Activated CD8-positive, alpha-beta memory T cell treated with anti-CD3 and anti-CD28 coated beads for 1 hour (primary cell): ENCODE data around the gene OR8B8.
"Not testable (repeated sequence)": the region's sequence is repeated elsewhere in the genome, so short reads cannot be mapped to it uniquely, and the experiment has no call there.

Experiments used
- DNase-seq, 2 donors: peaks; one replicate each; pipeline ENCODE4 v3.0.0-alpha.2; 2020; ENCODE audit warnings: low read depth in 1 of 2; ENCODE audit errors: extremely low read depth in 1 of 2

The OR8B8 gene, protein sequence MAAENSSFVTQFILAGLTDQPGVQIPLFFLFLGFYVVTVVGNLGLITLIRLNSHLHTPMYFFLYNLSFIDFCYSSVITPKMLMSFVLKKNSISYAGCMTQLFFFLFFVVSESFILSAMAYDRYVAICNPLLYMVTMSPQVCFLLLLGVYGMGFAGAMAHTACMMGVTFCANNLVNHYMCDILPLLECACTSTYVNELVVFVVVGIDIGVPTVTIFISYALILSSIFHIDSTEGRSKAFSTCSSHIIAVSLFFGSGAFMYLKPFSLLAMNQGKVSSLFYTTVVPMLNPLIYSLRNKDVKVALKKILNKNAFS

DNA sequence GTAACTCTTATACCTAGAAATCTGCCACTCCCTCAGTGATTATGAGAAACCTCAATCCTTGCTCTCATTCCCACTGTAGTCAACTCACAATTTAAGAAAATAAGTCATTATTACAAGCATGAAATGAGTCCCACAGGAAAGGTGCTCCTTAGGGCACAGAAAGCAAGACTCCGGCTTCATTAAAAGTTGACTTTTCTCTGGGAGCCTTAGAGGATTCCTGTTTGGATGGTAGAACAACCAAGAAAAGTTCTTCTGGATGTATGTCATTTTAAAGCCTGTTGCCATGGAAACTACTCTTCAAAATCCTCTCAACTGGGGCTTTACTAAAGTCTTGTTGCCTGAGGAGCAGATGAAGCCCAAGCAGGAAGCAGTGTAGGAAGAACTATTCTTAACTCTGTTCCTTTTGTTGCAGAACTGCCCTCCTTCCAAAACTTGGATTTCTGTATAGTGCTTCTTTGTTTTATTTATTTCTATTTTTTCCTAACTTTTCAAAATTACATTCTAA, at the start of gene OR8B8:
OR8B8 (minus strand) TSS at position 51 of the 505 bp plus-strand sequence. CDS start 4,611 bp downstream, outside the sequence.
- no peak for DNase-seq

DNA sequence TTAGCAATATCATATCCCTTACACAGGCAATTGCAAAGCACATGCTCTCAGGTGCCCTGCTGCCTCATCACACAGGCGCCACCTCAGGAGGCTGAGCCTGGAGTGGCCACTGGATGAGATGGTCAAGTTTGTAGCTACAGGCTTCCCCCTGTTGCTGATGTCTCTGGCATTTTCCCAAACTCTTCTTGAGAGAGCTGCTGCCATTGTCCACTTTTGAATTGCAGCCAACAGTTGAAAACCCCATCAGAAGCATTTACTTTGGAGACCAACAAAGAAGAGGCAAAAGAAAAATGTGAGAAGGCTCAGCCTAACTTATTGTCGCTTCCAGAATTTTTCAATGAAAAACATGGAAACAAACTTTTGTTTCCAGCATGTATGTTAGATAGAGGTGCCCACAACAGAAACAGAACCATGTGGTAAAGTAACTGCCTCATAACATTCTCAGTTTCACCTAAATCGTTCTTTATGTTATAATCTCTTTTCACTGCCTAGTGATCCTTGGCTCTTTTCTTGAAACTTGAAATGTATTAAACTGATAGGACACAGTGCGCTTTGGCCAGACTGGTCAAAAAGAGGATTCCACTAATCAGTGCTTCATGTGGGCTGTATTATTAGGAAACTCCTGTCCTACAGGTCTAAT, 47.6 kb upstream of the OR8B8 start:
- no peak for DNase-seq

DNA sequence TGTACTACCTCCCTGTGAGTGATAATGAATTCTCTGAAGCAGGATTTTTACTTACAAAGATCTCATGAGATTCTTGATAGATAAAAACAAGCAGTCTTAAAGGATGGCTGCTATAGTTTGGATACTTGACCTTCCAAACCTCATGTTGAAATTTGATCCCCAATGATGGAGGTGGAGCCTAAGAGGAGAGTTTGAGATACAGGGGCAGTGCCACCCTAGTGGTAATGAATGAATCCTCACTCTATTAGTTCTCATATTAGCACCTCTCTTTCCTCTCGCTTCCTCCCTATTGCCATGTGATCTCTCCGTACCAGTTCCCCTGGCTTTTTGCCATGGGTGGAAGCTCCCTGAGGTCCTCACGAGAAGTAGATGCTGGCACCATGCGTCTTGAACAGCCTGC, 37.9 kb upstream of the OR8B8 start:
- DNase-seq: no peak

DNA sequence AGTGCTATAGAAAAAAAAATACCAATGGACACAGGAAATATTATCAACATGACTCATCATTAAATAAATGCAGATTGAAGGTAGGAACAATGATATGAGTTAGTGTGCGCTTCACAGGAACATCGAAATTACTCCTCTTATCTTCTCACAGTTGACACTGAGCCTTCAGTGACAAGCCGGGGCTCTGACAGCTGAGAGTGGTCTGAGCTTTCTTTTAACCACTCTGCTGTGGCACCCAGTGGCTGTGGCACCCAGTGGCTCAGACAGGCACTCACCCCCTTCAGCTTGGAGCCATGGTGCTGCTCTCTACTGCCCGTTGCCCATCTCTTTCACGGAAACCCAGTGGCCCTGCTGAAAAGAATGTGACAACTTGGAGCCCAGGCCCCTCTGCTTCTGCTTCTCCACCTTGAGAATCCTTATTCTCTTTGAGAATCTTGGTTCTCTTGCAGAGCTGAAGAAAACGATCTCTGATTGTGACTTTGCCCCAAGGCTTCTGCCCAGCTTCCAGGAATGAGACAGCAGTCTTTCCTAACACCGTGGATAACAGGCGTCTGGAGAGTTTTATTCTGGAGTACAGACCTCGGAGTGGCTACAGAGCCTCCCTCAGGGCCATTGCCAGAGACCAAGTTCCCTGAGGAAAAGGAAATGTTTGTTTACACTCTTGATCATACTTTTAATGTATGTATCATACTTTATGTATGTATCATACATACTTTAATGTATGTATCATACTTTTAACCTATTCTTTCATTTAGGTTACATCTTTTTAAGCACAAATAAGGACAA, 37.1 kb upstream of the OR8B8 start:
- no peak for DNase-seq

DNA sequence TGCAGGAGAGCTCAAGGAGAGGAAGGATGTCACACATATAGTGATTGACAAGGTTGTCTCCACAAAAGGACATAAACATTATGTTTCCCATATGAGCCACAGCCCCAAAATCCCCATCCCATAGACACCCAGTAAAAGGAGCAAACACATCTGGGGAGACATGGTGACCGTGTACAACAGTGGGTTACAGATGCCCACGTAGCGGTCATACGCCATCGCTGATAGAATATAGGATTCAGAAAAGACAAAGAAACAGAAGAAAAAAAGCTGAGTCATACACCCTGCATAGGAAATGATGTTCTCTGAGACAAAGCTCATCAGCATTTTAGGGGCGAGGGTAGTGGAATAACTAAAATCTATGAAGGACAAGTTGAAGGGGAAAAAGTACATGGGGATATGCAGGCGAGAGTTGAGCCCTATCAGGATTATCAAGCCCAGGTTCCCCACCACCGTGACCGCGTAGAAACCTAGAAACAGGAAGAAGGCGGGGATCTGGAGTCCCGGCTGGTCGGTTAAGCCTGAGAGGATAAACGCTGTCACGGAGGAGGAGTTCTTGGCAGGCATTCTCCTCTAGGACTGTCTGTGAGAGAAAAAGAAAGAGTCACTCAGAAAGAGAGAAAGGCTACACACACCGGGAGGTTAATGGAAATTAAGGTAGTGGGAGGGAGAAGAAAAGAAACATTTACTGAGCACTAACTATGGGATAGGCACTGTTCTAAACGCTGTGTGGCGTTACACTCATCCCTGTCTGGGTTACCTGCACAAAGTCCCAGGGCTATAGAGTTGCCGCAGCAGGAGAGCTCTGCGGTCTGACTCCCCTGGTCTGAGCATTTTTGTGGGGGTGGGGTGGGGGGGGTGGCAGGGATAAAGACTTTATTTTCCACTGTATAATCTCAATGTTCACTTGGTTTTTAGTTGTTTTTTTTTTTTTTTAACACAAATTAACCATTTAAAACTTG, 36.1 kb upstream of the OR8B8 start:
- no peak for DNase-seq

DNA sequence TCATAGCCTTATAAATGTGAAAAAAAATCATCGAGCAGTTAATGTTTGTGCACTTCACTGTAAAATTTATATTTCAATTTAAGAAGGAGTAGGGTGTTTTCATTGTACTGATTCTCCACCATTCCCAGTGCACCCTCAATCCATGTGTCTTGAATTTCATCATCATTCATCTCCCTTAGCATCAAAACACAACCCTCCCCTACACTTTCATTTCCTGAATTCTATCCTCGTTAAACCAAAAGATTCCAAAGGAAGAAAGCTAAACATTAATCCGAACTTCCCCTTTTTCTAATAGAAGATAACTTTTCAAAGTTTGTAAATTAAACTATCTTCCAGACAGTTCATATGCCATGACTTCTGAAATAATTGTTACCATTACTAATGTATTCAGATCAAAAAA, 34.1 kb upstream of the OR8B8 start:
- no peak for DNase-seq

DNA sequence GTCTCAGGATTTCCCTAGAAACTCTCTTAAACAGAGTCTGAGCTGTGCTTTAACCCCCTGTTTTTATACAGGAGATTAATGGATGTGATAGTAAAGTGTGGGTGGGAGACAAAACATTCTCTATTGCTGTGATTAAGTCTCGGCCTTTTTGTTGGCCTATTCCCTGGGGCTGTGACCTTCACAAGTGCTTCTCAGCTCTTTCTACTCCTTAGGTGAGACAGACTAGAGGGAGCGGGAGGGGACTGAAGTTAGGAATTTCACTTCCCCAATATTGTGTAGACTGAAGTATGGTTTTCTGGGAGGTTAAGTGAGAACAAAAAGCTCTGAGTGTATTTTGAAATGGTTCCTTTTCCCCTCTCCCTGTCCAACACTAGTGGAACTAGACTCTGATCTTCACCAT, 29.8 kb upstream of the OR8B8 start:
- DNase-seq: no peak

DNA sequence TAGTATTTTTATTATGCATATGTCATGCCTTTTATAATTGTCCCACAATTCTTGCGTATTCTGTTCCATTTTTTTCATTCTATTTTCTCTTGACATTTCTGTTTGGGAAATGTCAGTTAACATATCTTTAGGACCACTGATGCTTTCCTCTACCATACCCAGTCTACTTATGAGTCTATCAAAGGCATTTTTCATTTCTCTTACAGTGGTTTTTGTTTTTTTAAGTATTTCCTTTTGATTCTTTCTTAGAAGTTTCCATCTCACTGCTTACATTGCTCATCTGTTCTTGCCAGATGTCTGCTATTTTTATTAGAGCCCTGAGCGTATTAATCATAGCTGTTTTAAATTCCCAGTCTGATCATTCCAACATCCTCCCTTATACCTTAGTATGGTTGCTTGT, 29.3 kb upstream of the OR8B8 start:
- no peak for DNase-seq

DNA sequence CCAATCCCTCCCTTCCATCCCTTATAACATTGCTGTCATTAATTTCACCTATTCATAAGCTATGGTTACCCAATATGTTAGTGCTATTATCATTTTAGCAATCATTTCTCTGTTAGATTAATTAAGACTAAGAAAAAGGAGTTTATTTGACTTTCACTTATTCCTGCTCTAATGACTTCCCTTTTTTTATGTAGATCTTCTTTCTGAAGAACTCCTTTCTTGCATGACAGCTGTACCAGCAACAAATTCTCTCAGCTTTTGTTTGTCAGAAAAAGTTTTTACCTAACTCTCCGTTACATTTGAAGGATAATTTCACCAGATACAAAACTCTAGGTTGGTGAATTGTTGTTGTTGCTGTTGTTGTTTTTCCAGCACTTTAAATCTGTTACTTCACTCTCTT, 28.6 kb upstream of the OR8B8 start:
- no peak for DNase-seq

DNA sequence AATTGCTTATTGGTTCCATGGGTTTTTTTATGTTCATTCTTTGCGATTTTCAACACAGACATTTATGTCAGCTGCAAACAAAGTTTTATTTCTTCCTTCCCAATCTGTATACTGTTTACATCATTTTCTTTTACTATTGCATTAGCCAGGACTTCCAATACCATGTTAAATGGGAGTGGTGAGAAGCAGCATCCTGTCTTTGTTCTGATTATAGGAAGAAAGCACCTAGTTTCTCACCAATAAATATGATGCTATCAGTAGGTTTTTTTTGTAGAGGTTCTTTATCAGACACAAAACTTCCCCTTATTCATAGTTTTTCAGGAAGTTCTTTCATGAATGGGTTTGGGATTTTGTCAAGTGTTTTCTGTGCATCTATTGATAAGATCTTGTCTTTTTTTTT, 28.0 kb upstream of the OR8B8 start:
- DNase-seq: no peak

DNA sequence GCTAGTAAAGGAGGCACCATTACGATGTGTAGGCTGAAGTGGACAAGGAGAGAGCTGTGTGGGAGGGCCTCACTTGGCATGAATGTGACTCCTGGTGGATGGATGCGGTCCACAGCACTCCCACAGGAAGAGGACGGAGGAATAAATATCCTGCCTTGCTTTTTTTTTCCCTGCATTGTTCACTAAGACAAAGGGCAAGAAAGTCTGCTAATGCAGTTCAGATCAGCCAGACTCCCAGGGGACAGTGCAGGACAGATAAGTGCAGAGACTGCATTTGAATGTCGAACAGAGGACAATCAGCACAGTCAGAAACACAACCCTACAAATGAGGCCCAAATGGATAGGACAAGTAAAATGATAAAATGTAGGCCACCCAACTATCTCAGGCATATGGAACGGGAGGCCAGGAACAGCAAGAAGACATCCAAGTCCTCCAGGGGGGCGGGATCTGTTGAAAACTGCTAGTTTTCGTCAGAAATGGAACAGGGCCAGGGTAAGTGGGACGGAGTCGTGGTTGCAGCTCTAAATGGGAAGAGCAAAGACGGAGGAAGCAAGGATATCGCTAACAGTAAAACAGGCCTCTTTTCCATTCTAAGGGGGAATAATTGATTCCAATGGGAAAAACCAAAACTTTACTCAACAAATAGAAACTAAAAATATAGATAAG, 25.2 kb upstream of the OR8B8 start:
- DNase-seq: no peak

DNA sequence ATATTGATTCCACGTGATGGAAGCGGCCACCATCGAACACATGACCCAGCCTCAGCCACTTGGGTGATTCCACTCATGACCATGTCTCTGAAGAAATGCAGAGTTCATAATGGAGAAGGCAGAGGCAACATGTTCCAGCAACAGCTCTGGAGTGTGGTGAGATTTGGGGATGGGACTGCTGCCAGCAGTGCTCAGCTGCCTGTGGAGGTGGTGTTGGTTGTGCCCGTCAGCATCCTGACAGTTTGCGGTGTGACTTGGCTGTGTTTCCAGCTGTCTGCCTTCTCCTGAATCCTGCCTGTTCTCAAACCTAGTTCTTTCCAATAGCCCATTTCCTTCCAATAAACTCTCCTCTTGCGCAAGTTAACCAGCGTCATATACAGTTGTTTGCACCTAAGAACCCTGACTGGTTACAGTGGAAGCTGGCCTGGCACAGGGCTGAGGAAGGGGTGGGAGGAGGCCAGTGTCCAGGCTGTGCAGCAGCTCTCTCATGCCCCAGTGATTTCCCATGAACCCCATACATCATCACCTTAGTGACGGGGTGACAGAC, 22.0 kb upstream of the OR8B8 start:
- no peak for DNase-seq

DNA sequence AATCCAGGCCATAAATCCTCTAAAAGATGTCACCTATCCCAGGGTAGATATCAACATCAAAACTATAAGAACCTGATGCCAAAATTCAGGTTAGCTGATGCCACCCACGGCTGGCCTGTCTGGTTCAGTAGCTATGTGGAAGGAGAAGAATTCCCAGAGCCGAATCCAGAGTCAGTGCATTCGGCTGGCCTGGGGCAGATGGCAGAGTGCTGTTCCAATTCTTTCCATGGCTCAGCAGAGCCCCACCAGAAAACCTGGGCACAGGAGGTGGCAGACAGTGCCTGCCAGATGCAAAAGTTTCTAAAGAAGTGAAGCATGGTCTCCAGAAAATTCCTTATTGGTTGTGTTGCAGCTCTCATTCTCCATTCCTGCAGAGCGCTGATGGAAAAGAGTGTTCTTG, 19.9 kb upstream of the OR8B8 start:
- DNase-seq: no peak

DNA sequence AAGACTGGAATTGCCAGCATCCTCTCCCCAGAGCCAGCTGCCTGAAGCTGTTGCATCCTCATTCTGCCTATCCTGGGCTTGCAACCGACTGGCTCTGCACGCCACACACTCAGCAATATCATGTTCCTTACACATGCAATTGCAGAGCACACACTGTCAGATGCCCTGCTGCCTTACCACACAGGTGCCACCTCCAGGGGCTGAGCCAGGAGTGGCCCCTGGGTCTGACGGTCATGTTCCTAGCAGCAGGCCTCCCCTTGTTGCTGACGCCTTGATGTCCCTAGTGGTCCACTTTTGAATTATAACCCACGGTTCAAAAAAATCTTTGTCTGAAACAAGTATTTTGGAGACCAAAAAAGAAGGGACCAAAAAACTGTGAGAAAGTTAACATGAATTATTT, 18.5 kb upstream of the OR8B8 start:
- DNase-seq: no peak

DNA sequence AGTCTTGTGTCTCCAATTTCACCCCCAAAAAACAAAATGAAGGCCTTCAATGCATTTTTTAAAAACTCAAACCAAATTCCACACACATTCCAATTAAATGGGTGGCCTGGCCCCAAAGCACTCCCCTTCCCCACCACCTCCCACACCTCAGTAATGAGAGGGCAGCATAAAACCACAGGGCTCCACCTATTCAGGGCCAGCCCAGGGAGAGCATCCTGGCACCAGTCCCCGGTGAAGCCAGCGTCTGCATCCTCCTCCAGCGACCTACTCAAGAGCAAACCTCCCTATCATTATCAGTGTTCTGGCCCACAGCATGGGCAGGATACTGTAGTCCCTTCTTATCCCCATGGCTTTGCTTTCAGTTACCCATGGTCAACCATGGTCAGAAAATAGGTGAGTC, 17.8 kb upstream of the OR8B8 start:
- DNase-seq: no peak

DNA sequence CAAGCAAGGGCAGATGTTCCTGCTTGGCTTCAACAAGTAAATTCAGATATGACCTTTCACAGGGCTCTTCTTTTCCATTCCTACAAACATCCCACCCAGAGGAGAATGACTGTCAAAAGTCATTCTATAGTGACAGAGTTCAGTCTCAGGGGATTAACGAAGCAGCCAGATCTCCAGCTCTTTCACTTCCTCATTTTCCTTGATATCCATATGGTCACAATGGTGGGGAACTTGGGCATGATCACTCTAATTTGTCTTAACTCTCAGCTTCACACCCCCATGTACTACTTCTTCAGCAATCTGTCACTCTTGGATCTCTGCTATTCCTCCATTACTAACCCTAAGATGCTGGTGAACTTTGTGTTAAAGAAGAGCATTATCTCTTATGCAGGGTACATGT, 15.0 kb upstream of the OR8B8 start:
- no peak for DNase-seq

DNA sequence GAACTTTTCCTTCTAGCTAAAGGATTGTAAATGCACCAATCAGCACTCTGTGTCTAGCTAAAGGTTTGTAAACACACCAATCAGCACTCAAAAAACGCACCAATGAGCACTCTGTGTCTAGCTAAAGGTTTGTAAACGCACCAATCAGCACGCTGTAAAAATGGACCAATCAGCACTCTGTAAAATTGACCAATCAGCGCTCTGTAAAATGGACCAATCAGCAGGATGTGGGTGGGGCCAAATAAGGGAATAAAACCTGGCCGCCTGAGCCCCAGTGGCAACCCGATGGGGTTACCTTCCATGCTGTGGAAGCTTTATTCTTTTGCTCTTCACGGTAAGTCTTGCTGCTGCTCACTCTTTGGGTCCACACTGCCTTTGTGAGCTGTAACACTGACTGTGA, 13.9 kb upstream of the OR8B8 start:
- not testable (repeated sequence) for DNase-seq

DNA sequence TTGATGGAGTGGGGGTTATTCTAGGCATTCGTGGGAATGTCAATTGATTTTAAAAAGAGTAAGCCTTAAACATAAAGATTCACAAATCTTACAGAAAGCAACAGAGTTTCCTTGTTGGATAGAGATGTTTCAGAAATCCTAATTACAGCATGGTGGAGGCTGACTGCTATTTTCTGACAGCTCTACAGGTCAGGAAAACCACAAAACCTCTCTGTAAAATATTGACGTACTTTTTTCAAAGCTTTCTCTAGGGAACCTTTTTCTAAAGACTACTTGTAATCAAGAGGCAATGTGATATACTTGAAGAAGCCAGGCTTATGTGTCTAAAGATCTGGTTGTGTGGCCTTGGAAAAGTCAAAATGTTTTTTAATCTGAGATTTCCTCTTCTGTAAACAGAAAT, 9.1 kb upstream of the OR8B8 start:
- DNase-seq: no peak

DNA sequence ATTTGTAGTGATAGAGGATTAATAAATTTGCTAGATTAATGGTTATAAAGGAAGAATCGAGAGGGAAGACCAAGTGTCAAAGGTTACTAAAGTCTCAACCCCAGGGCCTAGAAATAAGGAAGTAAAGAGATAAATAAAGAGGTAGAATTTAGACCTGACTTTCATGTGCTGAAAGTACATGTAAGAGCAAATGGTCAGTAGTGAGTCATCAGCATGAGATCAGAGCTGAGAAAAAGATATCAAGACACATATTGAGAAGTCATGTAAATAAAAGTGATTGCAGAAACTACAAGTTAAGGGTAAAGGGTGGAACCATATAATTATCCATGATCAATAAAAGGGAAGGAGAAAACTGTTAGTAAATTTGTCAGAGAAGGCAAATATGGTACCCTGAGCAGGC, 1.4 kb upstream of the OR8B8 start:
- no peak for DNase-seq

DNA sequence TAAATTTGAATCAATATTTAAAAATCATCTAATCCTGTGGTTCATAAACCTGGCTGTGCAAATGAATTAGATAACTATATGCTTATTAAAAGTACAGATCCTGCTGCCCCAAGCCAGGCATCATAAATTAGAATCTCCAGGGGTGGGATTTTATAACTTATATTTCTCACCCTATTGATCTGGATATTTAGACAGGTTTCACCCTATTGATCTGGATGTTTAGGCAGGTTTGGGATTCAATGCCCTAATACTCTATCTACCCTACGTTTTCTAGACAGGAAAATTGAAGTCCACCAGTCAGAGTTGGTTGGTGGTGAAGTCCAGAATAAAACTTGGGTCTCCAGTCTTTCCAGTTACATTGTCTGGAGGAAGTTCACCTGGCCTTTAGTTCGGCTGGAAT, 2.6 kb downstream of the OR8B8 start:
- no peak for DNase-seq
